ENCODE measurements around the gene TCOF1.

TCOF1 gene

DNA sequence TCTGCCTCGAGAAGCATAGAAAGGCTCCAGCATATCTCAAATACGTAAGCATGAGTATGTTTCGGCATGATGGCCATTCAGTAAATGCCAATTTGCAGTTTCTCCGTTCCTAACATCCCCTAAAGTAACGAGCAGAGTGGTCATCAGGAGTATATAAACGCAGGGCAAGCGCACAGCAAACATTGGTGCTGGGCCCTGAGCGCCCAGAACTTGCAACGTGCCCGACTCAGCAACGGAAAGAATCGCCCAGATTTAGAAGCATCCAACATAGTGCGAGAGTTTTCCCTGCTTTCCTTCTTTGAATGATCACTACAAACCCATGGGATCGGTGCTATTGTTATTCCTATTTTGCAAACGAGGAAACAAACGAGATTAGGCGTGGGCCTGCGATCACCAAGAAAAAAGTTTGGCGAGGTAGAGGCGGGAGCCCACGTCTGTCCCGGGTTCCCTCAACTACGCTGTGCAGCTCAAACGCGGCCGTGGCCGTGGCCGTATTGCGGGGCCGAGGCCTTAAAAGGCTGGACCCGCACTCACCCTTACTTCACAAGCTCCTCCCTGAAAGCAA lies 91.5 kb downstream of the TCOF1 start:
- no peak for DNase-seq (ENCODE audit: low read depth in 2 of 2, low spot score in 1 of 2)
